Caco-2 (cell line): ENCODE results near the gene RBPJL. TPM values are rescaled to one million over a fixed set of nuclear protein-coding genes. Genes with fewer than 3 reads are reported as not detected.

ENCODE experiments used
- BruUV-seq: library from RNA; stranded (reverse); fragments of 400-500 nt; replicated peaks from 2 replicates; lab custom pipeline; 2021; lab: Mats Ljungman, UMichigan
- CTCF ChIA-PET: fragments of 300-600 bp; sonication (Branson Sonifier 250); formaldehyde crosslinking; loops from one replicate; lab custom pipeline; 2022; ENCODE audit warnings: antibody characterized with exemption; lab: Charles Lee
- POLR2A ChIA-PET: fragments of 300-600 bp; sonication (Branson Sonifier 250); formaldehyde crosslinking; loops from one replicate; lab custom pipeline; 2022; ENCODE audit warnings: antibody characterized with exemption; lab: Charles Lee
- DNase-seq, 2 experiments: peaks; one replicate each; pipeline versions ENCODE4 v3.0.0 to v3.0.0-alpha.2; 2020 to 2022
- H3K27me3 ChIP-seq: replicated peaks from 2 replicates; pipeline ENCODE4 v1.6.0; 2011; ENCODE audit warnings: low read length; ENCODE audit not compliant: control insufficient read depth, insufficient read depth
- H3K36me3 ChIP-seq: 2 replicates; pipeline ENCODE4 v1.5.1; 2011; ENCODE audit warnings: low read length; ENCODE audit not compliant: control insufficient read depth, insufficient read depth
- H3K4me1 ChIP-seq: fragments of 250-450 bp; sonication (Bioruptor Pico); 2 replicates; pipeline ENCODE4 v1.5.1; 2020; ENCODE audit warnings: mild to moderate bottlenecking
- H3K4me3 ChIP-seq: 2 replicates; pipeline ENCODE4 v1.5.1; 2011; ENCODE audit warnings: low read depth, mild to moderate bottlenecking, control low read depth, low read length
- H3K9me3 ChIP-seq: fragments of 250-450 bp; sonication (Bioruptor Pico); 2 replicates; pipeline ENCODE4 v1.5.1; 2020; ENCODE audit warnings: mild to moderate bottlenecking, moderate library complexity
- H3K27ac Mint-ChIP-seq: one replicate; pipeline ENCODE4 v1.8.0; 2022; ENCODE audit warnings: mixed read lengths; ENCODE audit not compliant: unreplicated experiment
- H3K27me3 Mint-ChIP-seq: one replicate; pipeline ENCODE4 v1.8.0; 2022; ENCODE audit warnings: mixed read lengths; ENCODE audit not compliant: insufficient read depth, unreplicated experiment
- H3K36me3 Mint-ChIP-seq: one replicate; pipeline ENCODE4 v1.8.0; 2022; ENCODE audit warnings: mild to moderate bottlenecking, mixed read lengths; ENCODE audit not compliant: insufficient read depth, unreplicated experiment
- H3K4me1 Mint-ChIP-seq: one replicate; pipeline ENCODE4 v1.8.0; 2022; ENCODE audit warnings: low read depth, mixed read lengths; ENCODE audit not compliant: unreplicated experiment
- H3K4me3 Mint-ChIP-seq: one replicate; pipeline ENCODE4 v1.8.0; 2022; ENCODE audit warnings: mild to moderate bottlenecking, moderate library complexity, mixed read lengths; ENCODE audit not compliant: unreplicated experiment
- H3K9me3 Mint-ChIP-seq: one replicate; pipeline ENCODE4 v1.8.0; 2022; ENCODE audit warnings: mixed read lengths; ENCODE audit not compliant: unreplicated experiment
- CTCF ChIP-seq, 2 experiments: fragments of 200-600 bp in 1 of 2; IDR thresholded peaks; 1 replicate in 1 of 2; 2 replicates in 1 of 2; pipeline versions ENCODE4 v1.5.1 to v1.8.0; 2011 to 2022; ENCODE audit warnings: antibody characterized with exemption in 1 of 2, control low read depth in 1 of 2, inconsistent platforms in 1 of 2, low read depth in 1 of 2, low read length in 1 of 2, mild to moderate bottlenecking in 1 of 2, moderate library complexity in 1 of 2; ENCODE audit not compliant: insufficient read depth in 1 of 2, severe bottlenecking in 1 of 2, unreplicated experiment in 1 of 2
- intact Hi-C: fragments of 100-400 bp; cut with micrococcal nuclease; formaldehyde crosslinking; loops from one replicate; pipeline ENCODE4 v1.10.0; 2022; ENCODE audit not compliant: unreplicated experiment
- total RNA-seq: library from RNA; stranded (reverse); gene quantifications from 2 replicates; pipeline ENCODE4 v1.2.3, GENCODE V29; 2022

Gene RBPJL
- total RNA-seq, 1 experiment from 2014 or later, result not detected

GRCh38 chr20:45341579-45341938 lies 34.9 kb downstream of the RBPJL start:
- Mint-ChIP-seq H3K9me3 (no peaks in the 10 kb centered on the region), H3K4me1 (peaks cover 95% of the 10 kb centered on the region), H3K27ac (peak overlapping the region; percentile 77), H3K27me3 (no peaks in the 10 kb centered on the region), H3K4me3 (peak overlapping the region; percentile 97), H3K36me3 (peaks cover 100% of the 10 kb centered on the region)
- peaks cover 100% of the 10 kb centered on the region for H3K4me1 ChIP-seq
- ChIA-PET CTCF (interaction anchor here (0.5 to 4.4 kb wide), 12 partner anchors 16 to 430 kb away, joined by 3 to 50 read pairs (median 8); partner anchors contain the start of gene SYS1), POLR2A (interaction anchor here (0.6 to 9.0 kb wide), 4 partner anchors 19 to 432 kb away, joined by 4 to 229 read pairs (median 7); partner anchors contain the start of gene SYS1)
- BruUV-seq, result no TSS peak
- DNase-seq, result no peak
- no peaks in the 10 kb centered on the region for H3K9me3 ChIP-seq
- no peaks in the 10 kb centered on the region for H3K27me3 ChIP-seq
- H3K36me3 ChIP-seq, result peaks cover 11% of the 10 kb centered on the region
- no peak for TF ChIP-seq CTCF (IDR thresholded peaks at IDR 0.05; ENCODE audit: insufficient read depth in 1 of 2, low read depth in 1 of 2, low read length in 1 of 2, severe bottlenecking in 1 of 2, unreplicated experiment in 1 of 2)
- peak overlapping the region; percentile 24 for H3K4me3 ChIP-seq
- intact Hi-C loops, result no loop called here

- peaks cover 99% of the 10 kb centered on the region for H3K4me1 ChIP-seq
- peaks cover 98% of the 10 kb centered on the region for H3K36me3 Mint-ChIP-seq
- no peak for TF ChIP-seq CTCF (IDR thresholded peaks at IDR 0.05; ENCODE audit: insufficient read depth in 1 of 2, low read depth in 1 of 2, low read length in 1 of 2, severe bottlenecking in 1 of 2, unreplicated experiment in 1 of 2)
- H3K27me3 ChIP-seq, result no peaks in the 10 kb centered on the region
- intact Hi-C loops, result no loop called here
- peaks cover 11% of the 10 kb centered on the region for H3K36me3 ChIP-seq
- H3K9me3 ChIP-seq, result no peaks in the 10 kb centered on the region
- H3K4me3 ChIP-seq, result peak overlapping the region; percentile 24
- H3K27ac Mint-ChIP-seq, result peak overlapping the region; percentile 77
- ChIA-PET CTCF (interaction anchor here (0.5 to 4.4 kb wide), 15 partner anchors 16 to 436 kb away, joined by 3 to 50 read pairs (median 6); partner anchors contain the start of gene SYS1), POLR2A (interaction anchor here (1.0 to 9.0 kb wide), 4 partner anchors 19 to 108 kb away, joined by 3 to 229 read pairs (median 6); partner anchors contain the start of gene SYS1)
- peaks cover 95% of the 10 kb centered on the region for H3K4me1 Mint-ChIP-seq
- no peaks in the 10 kb centered on the region for H3K9me3 Mint-ChIP-seq
- no TSS peak for BruUV-seq
- H3K4me3 Mint-ChIP-seq, result peak overlapping the region; percentile 97
- no peaks in the 10 kb centered on the region for H3K27me3 Mint-ChIP-seq
- peak; percentile 90 to 93 for DNase-seq
Measured at GRCh38 chr20:45341939-45342854, 35.6 kb downstream of the RBPJL start.

- DNase-seq, result peak in 1 of 2 experiments; percentile 93
- peaks cover 91% of the 10 kb centered on the region for H3K4me1 ChIP-seq
- BruUV-seq, result no TSS peak
- H3K27me3 ChIP-seq, result no peaks in the 10 kb centered on the region
- H3K36me3 Mint-ChIP-seq, result peaks cover 98% of the 10 kb centered on the region
- H3K4me1 Mint-ChIP-seq, result peaks cover 89% of the 10 kb centered on the region
- H3K9me3 ChIP-seq, result no peaks in the 10 kb centered on the region
- intact Hi-C loops, result loop anchor here (1.0 kb wide), 2 partner anchors 20 kb away; partner anchors contain the start of gene SYS1
- no peak for TF ChIP-seq CTCF (IDR thresholded peaks at IDR 0.05; ENCODE audit: insufficient read depth in 1 of 2, low read depth in 1 of 2, low read length in 1 of 2, severe bottlenecking in 1 of 2, unreplicated experiment in 1 of 2)
- peak overlapping the region; percentile 97 for H3K4me3 Mint-ChIP-seq
- no peaks in the 10 kb centered on the region for H3K9me3 Mint-ChIP-seq
- ChIA-PET CTCF (interaction anchor here (0.7 to 4.4 kb wide), 9 partner anchors 17 to 494 kb away, joined by 4 to 50 read pairs (median 20); partner anchors contain the start of gene SYS1), POLR2A (interaction anchor here (1.0 to 9.0 kb wide), 5 partner anchors 19 to 538 kb away, joined by 3 to 229 read pairs (median 9); partner anchors contain the start of genes SYS1 and ZSWIM1)
- peak overlapping the region; percentile 77 for H3K27ac Mint-ChIP-seq
- no peaks in the 10 kb centered on the region for H3K27me3 Mint-ChIP-seq
- peak overlapping the region; percentile 24 for H3K4me3 ChIP-seq
- H3K36me3 ChIP-seq, result peaks cover 11% of the 10 kb centered on the region
Measured at GRCh38 chr20:45342855-45343531, 36.4 kb downstream of the RBPJL start.
